ELR (cell line): ENCODE data around the gene RHBDL3.

Source experiments
- DNase-seq: peaks from one replicate; pipeline ENCODE4 v3.0.0-alpha.2; 2015; ENCODE audit warnings: low read depth

Gene RHBDL3

DNA sequence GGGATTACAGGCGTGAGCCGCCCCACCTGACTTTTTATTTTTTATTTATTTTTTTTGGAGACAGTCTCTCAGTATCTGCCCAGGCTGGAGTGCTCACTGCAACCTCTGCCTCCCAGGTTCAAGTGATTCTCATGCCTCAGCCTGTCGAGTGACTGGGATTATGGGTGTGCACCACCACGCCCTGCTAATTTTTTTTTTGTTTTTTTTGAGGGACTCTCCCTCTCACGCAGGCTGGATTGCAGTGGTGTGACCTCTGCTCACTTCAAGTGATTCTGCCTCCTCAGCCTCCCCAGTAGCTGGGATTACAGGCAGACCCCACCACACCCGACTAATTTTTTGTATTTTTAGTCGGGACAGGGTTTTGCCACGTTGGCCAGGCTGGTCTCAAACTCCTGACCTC lies 92.0 kb downstream of the RHBDL3 start:
- DNase-seq, result no peak

DNA sequence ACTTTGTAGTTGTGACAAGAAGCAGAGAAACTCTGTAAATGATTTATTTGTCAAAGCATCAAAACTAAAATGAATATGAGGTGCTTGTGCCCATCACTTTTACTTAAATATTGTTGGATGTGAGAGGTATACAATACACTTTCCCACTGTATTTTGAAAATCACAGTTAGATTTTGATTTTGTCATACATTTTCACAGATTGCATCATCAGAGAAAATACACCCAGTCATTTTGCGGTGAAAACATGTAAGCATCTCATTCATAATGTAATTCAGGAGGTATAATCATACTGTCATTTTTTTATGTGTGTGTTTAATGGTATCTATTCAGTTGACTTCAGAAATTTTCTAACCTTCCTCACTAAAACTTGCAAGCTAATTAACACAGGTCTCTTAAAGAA lies 95.6 kb downstream of the RHBDL3 start:
- no peak for DNase-seq

DNA sequence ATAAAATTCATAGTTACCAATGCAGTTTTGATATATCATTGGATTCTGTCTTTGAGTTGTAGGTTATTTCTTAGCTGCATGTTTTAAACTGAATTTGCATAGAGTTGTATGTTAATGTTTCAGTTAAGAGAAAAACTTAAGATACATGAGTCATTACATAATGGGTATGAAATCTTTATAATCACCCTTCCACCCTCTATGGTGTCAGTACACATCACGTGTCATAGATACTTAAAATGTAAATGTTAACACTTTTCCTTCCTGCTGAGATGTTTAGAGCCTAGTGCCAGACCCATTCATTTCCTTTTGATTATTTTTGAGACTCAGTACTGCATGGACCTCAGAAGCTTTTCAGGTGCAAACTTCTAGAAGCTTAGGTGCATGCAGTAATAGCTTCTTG lies 104.8 kb downstream of the RHBDL3 start:
- DNase-seq, result no peak
